GM23338 (cell line): Measurements from ENCODE around the gene ENOX1.

Source experiments
- CTCF ChIP-seq, 2 experiments: fragments of 200-600 bp in 1 of 2; sonication (generic) in 1 of 2; conservative IDR thresholded peaks; 2 replicates each; pipeline versions ENCODE4 v1.5.1 to v1.6.1; 2016 to 2017; ENCODE audit warnings: antibody characterized with exemption in 2 of 2, low read depth in 2 of 2, mild to moderate bottlenecking in 2 of 2, moderate library complexity in 1 of 2
- ZNF114 ChIP-seq: fragments of 250-450 bp; sonication (Bioruptor Pico); IDR thresholded peaks from 2 replicates; pipeline ENCODE4 v1.5.0; 2020; ENCODE audit warnings: mild to moderate bottlenecking, moderate library complexity

DNA sequence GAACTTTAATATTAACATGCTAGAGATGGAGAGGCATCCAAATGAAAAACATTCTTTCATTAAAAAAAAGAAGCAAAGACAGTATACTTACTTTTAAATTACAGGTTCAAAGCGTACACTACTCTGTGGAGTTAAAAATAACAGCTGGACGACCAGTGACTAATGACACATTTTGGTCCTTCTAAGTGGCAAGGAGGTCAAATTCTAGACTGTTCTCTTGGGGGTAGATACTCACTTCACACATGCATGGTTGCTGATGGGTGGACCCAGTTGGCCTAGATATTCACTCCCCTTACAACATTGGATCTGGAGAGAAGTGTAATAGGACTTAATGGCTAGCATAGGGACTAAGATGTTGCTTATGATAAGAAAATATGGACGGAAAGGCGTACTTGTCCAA, 461.1 kb downstream of the ENOX1 start:
- no peak for TF ChIP-seq CTCF (conservative IDR thresholded peaks at IDR 0.05; ENCODE audit: low read depth in 2 of 2)
- TF ChIP-seq ZNF114 (CRISPR knock-in tag): no peak
